ENCODE measurements around the gene SDHB.

Gene SDHB

GRCh38 chr1:16996845-16997244 lies 57.0 kb downstream of the SDHB start:
- no peak overlapping the region for H3K27ac ChIP-seq
- TF ChIP-seq CTCF (conservative IDR thresholded peaks at IDR 0.05) = no peak

- no peak for TF ChIP-seq CTCF (conservative IDR thresholded peaks at IDR 0.05)
- H3K27ac ChIP-seq = no peak overlapping the region
Observed at GRCh38 chr1:16993521-16994038, 60.3 kb downstream of the SDHB start.

- H3K27ac ChIP-seq = no peak overlapping the region
- TF ChIP-seq CTCF (conservative IDR thresholded peaks at IDR 0.05) = no peak
Observed at GRCh38 chr1:16992675-16993074, 61.2 kb downstream of the SDHB start.

GRCh38 chr1:16992102-16992501 lies 61.7 kb downstream of the SDHB start:
- no peak for TF ChIP-seq CTCF (conservative IDR thresholded peaks at IDR 0.05)
- H3K27ac ChIP-seq = no peak overlapping the region

GRCh38 chr1:16991571-16991970 lies 62.3 kb downstream of the SDHB start:
- no peak overlapping the region for H3K27ac ChIP-seq
- no peak for TF ChIP-seq CTCF (conservative IDR thresholded peaks at IDR 0.05)

- TF ChIP-seq CTCF (conservative IDR thresholded peaks at IDR 0.05) = no peak
- no peak overlapping the region for H3K27ac ChIP-seq
Observed at GRCh38 chr1:16989676-16990391, 64.0 kb downstream of the SDHB start.

GRCh38 chr1:16988210-16988609 lies 65.6 kb downstream of the SDHB start:
- H3K27ac ChIP-seq = no peak overlapping the region
- no peak for TF ChIP-seq CTCF (conservative IDR thresholded peaks at IDR 0.05)
